ENCODE data around the gene PGRMC2.

- TF ChIP-seq POLR2A (IDR thresholded peaks at IDR 0.05; ENCODE audit: low read length), result no peak
- TF ChIP-seq KDM1A (IDR thresholded peaks at IDR 0.05; ENCODE audit: low read depth), result no peak
- no peak for TF ChIP-seq RFX5 (IDR thresholded peaks at IDR 0.05)
- no peak for TF ChIP-seq CTCF (IDR thresholded peaks at IDR 0.05)
- no peak for TF ChIP-seq MAFK (IDR thresholded peaks at IDR 0.05; ENCODE audit: partially characterized antibody)
- TF ChIP-seq RAD21 (conservative IDR thresholded peaks at IDR 0.05 in 1 of 2, IDR thresholded peaks at IDR 0.05 in 1 of 2), result no peak
- TF ChIP-seq JUNB (IDR thresholded peaks at IDR 0.05), result no peak
- no peak for TF ChIP-seq EP300 (IDR thresholded peaks at IDR 0.05)
- TF ChIP-seq REST (IDR thresholded peaks at IDR 0.05), result no peak
These were observed 1.0 kb downstream of the PGRMC2 start for GRCh38 chr4:128286474-128287058.
